ENCODE data around the gene LAMB1. TPM values are rescaled to one million over a fixed set of nuclear protein-coding genes. Genes with fewer than 3 reads are reported as not detected.
A peak's percentile ranks its signal among the peaks of the same experiment; 100 is the strongest.

LAMB1 gene
- total and polyA plus RNA-seq, 2 of the 13 experiments (the other 11 are each of a cell fraction or from before 2014, with no cell fraction given): 109 to 124 TPM

GRCh38 chr7:107972075-107972482 lies 30.9 kb downstream of the LAMB1 start (continued):
- TF ChIP-seq, protein P1, sequence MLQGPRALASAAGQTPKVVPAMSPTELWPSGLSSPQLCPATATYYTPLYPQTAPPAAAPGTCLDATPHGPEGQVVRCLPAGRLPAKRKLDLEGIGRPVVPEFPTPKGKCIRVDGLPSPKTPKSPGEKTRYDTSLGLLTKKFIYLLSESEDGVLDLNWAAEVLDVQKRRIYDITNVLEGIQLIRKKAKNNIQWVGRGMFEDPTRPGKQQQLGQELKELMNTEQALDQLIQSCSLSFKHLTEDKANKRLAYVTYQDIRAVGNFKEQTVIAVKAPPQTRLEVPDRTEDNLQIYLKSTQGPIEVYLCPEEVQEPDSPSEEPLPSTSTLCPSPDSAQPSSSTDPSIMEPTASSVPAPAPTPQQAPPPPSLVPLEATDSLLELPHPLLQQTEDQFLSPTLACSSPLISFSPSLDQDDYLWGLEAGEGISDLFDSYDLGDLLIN (CRISPR knock-in tag; IDR thresholded peaks at IDR 0.05; ENCODE audit: borderline replicate concordance): no peak
- TF ChIP-seq ZNF775 (CRISPR knock-in tag; IDR thresholded peaks at IDR 0.05; ENCODE audit: borderline replicate concordance): no peak
- TF ChIP-seq MLX (CRISPR knock-in tag; IDR thresholded peaks at IDR 0.05): no peak
- TF ChIP-seq RBFOX2 (IDR thresholded peaks at IDR 0.05; ENCODE audit: low read depth, low read length): no peak
- no peak for TF ChIP-seq ZNF569 (CRISPR knock-in tag; IDR thresholded peaks at IDR 0.05; ENCODE audit: borderline replicate concordance)
- TF ChIP-seq ZNF83 (CRISPR knock-in tag; IDR thresholded peaks at IDR 0.05; ENCODE audit: borderline replicate concordance): no peak
- peak; percentile 51; the same call in 1 of the 2 replicates for TF ChIP-seq PHF21A (CRISPR knock-in tag; IDR thresholded peaks at IDR 0.05)
- peak; percentile 84 for TF ChIP-seq ZSCAN9 (CRISPR knock-in tag; IDR thresholded peaks at IDR 0.05; ENCODE audit: borderline replicate concordance)
- no peak for TF ChIP-seq TEAD2 (CRISPR knock-in tag; IDR thresholded peaks at IDR 0.05)
- no peak for TF ChIP-seq MNT (IDR thresholded peaks at IDR 0.05)
- TF ChIP-seq HMG20B (CRISPR knock-in tag; conservative IDR thresholded peaks at IDR 0.05): peak; percentile 72; the same call in 1 of the 2 replicates
- no peak for TF ChIP-seq ZNF317 (CRISPR knock-in tag; IDR thresholded peaks at IDR 0.05)
- no peak for TF ChIP-seq ZNF670 (CRISPR knock-in tag; IDR thresholded peaks at IDR 0.05; ENCODE audit: borderline replicate concordance)
- 0 out of 2 replicates have a peak, but pooled peaks have one; percentile 47 for TF ChIP-seq FOXO1 (CRISPR knock-in tag; IDR thresholded peaks at IDR 0.05)
- peak; percentile 74 for TF ChIP-seq ZMYM4 (CRISPR knock-in tag; IDR thresholded peaks at IDR 0.05)
- TF ChIP-seq POLR2G (IDR thresholded peaks at IDR 0.05; ENCODE audit: low read depth, low read length): no peak
- TF ChIP-seq, protein P2, sequence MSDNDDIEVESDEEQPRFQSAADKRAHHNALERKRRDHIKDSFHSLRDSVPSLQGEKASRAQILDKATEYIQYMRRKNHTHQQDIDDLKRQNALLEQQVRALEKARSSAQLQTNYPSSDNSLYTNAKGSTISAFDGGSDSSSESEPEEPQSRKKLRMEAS (IDR thresholded peaks at IDR 0.05): 0 out of 2 replicates have a peak, but pooled peaks have one; percentile 39
- TF ChIP-seq ZNF883 (CRISPR knock-in tag; IDR thresholded peaks at IDR 0.05; ENCODE audit: not compliant biosample characterization): no peak
- 0 out of 2 replicates have a peak, but pooled peaks have one; percentile 32 for TF ChIP-seq NCOA1 (CRISPR knock-in tag; IDR thresholded peaks at IDR 0.05)
- no peak for TF ChIP-seq MED8 (CRISPR knock-in tag; IDR thresholded peaks at IDR 0.05; ENCODE audit: insufficient replicate concordance)
- TF ChIP-seq HDAC2 (CRISPR knock-in tag; IDR thresholded peaks at IDR 0.05): peak; percentile 80; the same call in 1 of the 2 replicates
- TF ChIP-seq MEF2D (CRISPR knock-in tag; IDR thresholded peaks at IDR 0.05): 0 out of 2 replicates have a peak, but pooled peaks have one; percentile 30
- no peak for TF ChIP-seq U2AF1 (optimal IDR thresholded peaks at IDR 0.05; ENCODE audit: low read depth, low read length)
- no peak for TF ChIP-seq ZNF790 (CRISPR knock-in tag; IDR thresholded peaks at IDR 0.05; ENCODE audit: borderline replicate concordance)
- no peak for TF ChIP-seq SAFB2 (CRISPR knock-in tag; IDR thresholded peaks at IDR 0.05; ENCODE audit: borderline replicate concordance, low read depth)
- no peak for TF ChIP-seq ZNF468 (CRISPR knock-in tag; IDR thresholded peaks at IDR 0.05)
- TF ChIP-seq ZFP1 (CRISPR knock-in tag; IDR thresholded peaks at IDR 0.05): 0 out of 2 replicates have a peak, but pooled peaks have one; percentile 66
- no peak for TF ChIP-seq AKAP8 (CRISPR knock-in tag; IDR thresholded peaks at IDR 0.05)

Data from HepG2 (cell line).